HG03558 (cell line): ENCODE data around the gene NOC2L.

Experiments
- ATAC-seq: cut with Tn5 transposase; IDR thresholded peaks from one replicate; pipeline ENCODE4 v1.9.1; 2021; ENCODE audit warnings: moderate number of reproducible peaks; ENCODE audit not compliant: unreplicated experiment; ENCODE audit errors: extremely low read depth

Gene NOC2L

DNA sequence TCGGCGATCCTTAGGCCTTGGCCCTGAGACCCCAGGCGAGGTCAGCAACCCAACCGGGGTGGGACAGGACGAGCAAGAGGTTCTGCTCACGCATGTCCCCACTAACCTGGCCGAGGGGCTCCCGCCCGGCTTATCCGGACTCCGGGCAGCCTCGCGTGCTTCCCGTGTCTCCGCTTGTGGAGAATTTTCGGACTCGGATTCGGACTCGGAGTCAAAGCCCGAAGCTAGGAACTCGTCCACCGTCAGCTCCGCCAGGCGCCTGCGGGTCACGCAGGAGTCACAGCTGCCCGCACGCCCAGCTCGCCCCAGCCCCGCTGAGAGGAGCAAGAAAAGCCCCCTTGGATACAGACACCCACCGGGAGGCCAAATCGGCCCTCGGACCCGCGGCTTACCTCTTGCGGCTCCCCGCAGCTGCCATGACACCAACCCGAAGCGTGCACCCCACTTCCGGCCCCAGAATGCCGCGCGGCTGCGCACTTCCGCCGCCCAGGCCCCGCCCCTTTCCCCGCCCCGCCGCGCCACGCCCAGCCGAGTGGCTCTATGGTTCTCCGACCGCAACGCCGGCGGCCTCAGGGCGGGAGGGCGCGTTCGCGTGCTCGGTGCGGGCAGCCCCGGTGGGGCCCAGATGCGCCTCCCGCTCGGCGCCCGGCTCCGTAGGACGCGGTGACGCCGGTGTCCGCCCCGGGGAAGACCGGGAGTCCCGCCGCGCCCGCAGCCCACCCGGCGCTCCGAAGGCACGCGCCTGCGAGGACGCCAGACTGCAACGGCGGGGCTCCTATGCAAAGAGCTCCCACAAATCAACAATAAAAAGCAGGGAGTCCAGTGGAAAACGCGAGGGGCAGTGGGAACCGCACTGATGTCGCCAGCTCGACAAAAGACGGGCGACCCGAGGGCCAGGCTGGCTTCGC lies at the start of gene NOC2L:
NOC2L (minus strand) TSS at position 434 of the 908 bp plus-strand sequence; CDS start at position 418, 16 bp downstream.
- ATAC-seq = peak; percentile 71

- no peak for ATAC-seq
Measured at GRCh38 chr1:1006305-1007159, 47.5 kb upstream of the NOC2L start.

GRCh38 chr1:1005774-1006304 lies 46.8 kb upstream of the NOC2L start:
- ATAC-seq = no peak

DNA sequence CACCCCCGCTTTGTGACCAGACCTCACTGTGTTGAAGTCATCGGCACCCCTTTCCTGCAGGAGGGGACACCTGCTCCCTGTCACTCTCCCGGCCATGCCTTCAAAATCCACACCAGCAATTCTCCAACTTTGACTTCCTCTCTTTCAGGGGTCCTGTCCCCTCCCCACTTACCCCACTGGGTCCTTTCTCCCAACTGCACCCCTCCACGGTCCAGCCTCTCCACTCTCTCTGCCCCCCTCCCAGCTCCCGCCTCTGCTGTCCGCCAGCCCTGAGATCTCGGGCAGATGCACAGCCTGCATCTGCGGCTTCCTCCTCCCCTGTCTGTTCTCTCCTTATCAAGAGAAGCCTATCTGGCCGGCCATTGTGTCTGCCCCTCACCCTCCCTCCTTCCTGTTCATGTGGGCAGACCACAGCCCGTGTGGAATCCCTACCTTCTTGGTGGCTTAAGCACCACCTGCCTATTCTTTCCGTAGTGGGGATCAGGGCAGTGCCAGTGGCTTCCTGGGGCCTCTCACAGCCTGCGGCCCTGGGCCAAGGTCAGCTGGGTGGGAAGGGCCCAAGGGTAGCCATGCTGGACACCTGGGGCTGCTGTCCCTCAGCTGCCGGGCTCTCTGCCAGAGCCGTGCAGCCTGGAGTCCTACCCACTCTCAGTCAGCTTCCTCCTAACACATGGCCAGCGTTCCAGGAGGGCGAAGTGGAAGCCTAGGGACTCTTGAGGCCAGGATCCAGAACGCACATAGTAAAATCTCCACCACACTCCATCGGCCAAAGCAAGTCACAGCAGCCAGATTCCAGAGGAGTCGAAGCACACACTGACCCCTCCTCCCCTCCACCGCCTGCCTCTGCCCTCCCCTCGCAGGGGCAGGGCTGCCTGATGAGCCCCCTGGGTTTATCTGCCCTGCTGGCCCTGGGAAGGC lies 46.0 kb upstream of the NOC2L start:
- no peak for ATAC-seq

GRCh38 chr1:1004420-1004779 lies 45.3 kb upstream of the NOC2L start:
- ATAC-seq = no peak

DNA sequence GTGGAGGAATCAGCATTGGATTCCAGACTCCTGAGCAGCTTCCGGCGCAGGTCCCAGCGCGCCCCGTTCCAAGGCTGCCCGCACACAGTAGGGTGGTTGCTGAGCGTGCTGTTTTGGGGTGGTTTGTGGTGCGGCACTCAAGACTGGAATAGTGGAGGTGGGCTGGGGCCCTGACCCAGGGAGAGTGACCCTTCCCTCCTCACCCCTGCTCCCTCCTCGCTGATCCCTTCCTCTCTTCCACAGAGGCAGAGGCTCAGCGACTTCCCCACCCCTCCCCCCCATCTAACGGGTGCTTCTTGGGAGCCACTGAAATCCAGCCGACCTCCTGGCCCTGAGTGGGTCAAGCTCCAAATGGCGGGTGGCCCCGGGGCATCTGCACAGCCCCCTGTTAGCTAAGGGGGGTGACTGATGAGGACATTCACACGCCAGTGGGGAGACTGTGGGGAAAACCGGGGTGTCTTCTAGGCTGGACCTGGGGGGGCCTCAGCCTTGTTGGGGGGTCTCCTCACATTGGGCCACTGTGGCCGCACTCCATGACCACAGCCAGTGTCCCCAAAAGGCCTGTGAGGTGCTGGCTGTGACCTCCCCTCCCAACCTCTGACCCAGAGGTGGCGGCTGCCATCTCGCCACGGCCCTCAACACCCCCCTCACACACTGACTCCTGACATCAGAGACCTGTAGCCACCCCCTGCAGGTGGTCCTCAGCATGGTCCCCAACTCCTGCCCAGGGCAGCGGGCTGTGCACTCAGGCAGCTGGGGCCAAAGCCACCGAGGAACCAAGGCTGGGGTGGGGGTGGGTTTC lies 44.8 kb upstream of the NOC2L start:
- ATAC-seq = no peak

- ATAC-seq = no peak
Measured at GRCh38 chr1:1001057-1001783, 42.2 kb upstream of the NOC2L start.

DNA sequence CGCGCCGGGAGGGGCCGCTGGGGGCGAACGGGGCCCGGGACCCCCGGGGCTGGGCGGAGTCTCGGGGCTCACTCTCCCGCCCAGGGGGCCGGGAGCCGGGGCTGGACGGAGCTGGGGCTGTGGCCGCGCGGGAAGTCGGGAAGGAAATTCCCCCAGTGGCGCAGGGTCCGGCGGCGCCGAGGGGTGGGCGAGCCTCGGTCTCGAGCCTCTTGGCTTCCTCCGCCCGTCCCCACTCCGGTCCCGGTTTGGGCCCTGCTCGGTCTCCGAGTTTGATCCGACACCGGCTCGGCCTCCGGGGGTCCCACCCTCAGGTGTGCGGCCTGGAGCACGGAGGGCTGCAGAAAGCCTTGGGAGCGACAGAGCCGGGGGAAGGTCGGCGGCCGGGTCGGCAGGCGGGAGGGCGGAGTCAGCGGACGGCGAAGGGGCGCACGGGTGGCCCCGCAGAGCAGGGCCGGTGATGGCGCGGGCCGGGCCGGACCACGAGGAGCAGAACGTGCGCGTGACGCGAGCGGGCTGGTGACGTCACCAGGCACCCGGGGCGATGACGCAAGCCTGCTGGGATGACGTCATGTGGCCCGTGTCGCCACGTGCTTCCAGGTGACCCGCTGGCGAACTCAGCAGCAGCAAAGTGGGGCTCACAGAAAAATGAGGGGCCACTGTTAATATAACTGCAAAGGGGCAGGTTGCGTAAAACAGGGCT lies 41.5 kb upstream of the NOC2L start:
- ATAC-seq = no peak

DNA sequence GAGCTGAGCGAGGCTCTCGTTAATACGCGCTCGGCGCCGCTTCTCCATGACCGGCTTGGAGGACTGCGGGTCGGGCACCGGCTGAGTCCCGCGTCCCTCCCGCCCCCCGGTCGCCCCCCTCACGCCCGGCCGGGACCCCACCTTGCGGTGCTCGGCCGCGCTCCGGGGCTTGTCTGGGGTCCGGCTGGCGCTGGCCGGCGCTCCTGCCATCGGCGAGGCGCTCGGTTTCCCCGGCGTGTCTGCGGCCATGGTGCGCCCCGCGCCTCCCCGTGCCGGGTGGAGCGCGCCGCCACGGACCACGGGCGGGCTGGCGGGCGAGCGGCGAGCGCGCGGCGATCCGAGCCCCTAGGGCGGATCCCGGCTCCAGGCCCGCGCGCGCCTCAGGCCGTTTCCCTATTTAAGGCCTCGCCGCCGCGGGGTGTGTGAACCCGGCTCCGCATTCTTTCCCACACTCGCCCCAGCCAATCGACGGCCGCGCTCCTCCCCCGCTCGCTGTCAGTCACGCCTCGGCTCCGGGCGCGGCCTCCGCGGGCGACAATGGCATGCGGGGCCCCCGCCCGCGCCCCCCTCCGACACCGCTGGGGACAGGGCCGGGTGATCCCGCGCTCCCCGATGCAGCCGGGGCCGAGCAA lies 40.8 kb upstream of the NOC2L start, which contains the start of gene HES4:
HES4 (minus strand) TSS at position 373 of the 632 bp plus-strand sequence; CDS start at position 249, 124 bp downstream.
- ATAC-seq = no peak

DNA sequence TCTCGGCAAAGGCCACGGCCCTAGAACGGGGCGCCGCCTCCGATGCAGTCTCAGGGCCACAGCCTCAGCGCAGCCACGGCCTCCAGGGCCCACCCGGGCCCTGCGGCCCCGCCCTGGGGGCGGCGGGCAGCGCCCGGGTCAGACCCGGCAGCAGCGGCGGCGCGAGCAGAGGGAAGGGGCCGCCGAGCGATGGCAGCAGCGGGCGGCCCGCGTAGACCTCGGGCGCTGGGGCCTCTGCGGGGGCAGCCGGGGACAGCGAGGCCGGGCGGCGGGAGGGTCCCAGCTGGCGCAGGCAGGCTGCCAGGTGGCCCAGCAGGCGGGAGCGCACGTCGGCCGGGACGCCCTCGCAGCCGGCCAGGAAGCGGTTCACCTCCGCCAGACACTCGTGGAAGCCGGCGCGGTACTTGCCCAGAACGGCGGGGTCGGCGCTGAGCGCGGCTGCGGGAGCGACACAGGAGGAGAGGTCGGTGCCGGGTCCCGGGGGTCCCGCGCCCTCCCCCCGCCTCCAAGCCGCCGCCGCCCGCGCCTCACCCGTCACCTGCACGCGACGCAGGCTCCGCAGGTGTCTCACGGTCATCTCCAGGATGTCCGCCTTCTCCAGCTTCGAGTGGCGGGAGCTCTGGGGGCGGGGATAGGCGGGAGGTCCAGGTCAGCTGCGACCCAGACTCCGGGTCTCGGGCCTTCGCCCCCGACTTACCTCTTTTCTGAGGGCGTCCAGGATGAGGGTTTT lies 40.1 kb upstream of the NOC2L start:
- no peak for ATAC-seq

- ATAC-seq = no peak
Measured at GRCh38 chr1:998745-998994, 39.6 kb upstream of the NOC2L start.

DNA sequence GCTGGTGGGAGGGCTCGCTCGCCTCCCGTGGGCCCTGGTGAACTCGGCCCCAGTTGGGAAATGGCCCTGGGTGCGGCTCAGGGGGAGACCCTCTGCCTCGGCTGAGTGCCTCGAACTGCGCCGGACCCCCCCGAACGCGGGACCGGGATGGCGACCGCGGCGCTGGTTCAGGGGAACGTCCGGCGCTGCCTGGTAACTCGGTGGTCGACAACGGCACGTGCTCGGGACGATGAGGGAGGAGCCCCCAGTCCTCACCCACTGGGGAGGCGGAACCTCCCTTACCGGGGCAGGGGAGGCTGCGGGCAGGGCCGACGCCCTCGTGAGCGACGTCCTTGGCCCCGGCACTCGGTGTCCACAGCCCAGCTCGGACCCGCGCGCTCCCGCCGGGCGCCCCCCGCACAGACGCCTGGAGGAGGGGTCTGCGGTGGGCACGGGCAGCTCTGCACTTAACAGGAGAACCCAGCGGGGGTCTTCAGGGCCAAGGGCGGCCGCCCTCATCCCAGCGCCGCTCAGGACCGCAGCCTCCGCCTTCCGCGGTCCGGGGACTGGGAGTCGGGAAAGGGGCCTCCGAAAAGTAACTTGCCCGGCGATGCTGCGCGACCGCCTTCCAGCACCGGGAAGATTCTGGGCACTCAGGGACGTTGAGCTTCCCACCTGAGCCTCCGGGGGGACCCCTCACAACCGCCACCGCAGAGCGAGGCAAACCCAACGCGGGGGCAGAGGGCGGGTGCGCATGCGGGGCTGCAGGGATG lies 39.1 kb upstream of the NOC2L start:
- ATAC-seq = no peak

- no peak for ATAC-seq
Measured at GRCh38 chr1:997713-997992, 38.6 kb upstream of the NOC2L start.

- no peak for ATAC-seq
Measured at GRCh38 chr1:996851-997712, 38.0 kb upstream of the NOC2L start.
